NOMO-1 treated with dmso at 0.1 percent for 144 hours (cell line): Measurements from ENCODE around the gene SNRNP200.

Experiments
- DNase-seq: peaks from one replicate; lab custom pipeline; 2025; ENCODE audit not compliant: unreplicated experiment; lab: John Stamatoyannopoulos, UW

Gene SNRNP200

DNA sequence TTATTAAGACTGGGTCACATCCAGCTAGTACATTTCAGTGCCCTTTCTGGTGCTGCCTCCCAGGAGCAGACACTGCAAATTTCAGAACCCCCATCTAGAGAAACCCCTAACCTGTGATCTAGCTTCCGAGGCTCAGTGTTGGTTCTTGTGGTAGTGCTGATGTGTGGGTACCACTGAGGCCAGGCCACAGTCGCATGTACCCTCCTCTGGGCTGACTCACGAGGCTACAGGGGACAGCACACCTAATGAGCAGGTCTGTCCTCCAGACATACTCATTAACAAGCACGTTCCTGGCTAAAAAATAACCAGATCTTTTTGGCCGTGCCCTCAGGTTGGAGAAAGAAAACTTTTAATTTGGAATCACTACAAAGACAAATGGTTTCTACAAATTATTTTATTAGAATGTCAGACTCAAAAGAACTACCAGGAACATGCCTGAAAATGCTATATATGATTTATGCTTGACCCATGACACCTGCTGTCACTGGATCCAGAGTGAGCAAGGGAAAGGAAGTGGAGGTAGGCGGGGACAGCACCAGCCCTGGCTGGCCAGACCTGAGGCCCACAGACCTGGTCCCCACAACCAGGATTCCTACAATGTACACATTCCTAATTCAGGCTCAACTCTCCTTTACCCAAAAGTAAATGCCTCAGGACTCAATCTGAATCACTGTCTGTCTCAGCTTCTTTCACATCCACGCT is 30.8 kb downstream of the SNRNP200 start:
- DNase-seq, result no peak

DNA sequence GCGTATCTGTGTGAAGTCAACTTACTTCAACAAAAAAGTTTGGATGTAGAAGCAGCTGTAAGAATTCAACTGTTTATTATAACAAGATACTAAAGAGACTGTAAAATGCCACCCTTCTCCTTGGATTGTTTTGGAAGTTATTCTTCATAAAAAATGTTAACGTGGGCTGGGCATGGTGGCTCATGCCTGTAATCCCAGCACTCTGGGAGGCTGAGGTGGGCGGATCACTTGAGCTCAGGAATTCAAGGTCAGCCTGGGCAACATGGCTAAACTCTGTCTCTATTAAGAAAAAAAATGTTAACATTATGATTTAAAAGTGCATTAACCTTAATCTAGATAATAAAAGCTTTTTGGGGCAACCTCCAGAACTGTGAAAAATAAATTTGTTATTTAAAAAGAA is 31.6 kb downstream of the SNRNP200 start:
- no peak for DNase-seq

DNA sequence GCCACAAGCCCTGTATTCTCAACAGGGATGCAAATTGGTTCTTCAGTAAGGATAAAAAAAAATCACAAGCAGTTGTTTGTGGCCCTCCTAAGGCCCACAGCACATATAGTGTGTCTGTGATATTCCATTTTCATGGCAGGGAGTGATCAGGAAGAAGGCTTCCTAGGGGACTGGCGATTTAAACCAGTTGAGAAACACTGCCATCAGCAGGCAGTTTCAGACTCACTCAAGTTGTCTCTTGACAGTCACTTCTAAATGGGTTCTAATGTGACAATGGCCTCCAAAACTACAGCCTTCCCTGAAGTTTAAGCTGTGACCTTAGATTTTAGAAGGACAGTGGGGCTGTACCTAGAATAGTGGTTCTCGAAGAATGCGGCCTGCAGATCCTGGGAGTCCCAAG is 33.4 kb downstream of the SNRNP200 start:
- no peak for DNase-seq

GRCh38 chr2:96267159-96267971 is 38.0 kb downstream of the SNRNP200 start:
- peak; percentile 16 for DNase-seq

- DNase-seq, result peak; percentile 98
These were observed 39.3 kb downstream of the SNRNP200 start, which contains the start of the genes CIAO1 and TMEM127 for GRCh38 chr2:96265840-96266679. CIAO1 (plus strand) TSS chr2:96266225; CDS start chr2:96266351, 126 bp downstream. TMEM127 (minus strand) TSS chr2:96265997; CDS start chr2:96265381, 616 bp downstream.

GRCh38 chr2:96265349-96265839 is 40.0 kb downstream of the SNRNP200 start:
- no peak for DNase-seq

GRCh38 chr2:96264656-96265348 is 40.5 kb downstream of the SNRNP200 start:
- peak; percentile 52 for DNase-seq

DNA sequence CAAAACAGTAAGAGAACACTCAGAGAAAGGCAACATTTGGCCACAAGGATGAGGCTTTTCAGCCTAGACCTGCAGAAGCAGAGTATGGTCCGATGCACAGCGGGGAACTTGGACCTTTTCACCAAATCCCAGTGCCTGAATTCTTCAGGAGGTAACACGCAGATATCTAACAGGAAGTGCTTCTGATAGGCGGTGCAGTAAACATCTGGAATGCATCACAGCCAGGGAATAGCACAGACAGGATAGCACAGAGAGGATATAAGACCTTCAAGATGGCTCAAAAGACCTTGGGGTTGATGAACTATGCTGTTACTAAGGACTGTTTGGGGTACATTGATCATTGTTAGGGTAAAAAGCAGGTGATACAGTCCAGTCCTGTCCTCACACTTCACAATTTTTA is 41.3 kb downstream of the SNRNP200 start:
- DNase-seq, result no peak

- no peak for DNase-seq
These were observed 43.0 kb downstream of the SNRNP200 start for GRCh38 chr2:96262306-96262705.

- no peak for DNase-seq
These were observed 43.9 kb downstream of the SNRNP200 start for GRCh38 chr2:96261328-96262003.

GRCh38 chr2:96260387-96261260 is 44.7 kb downstream of the SNRNP200 start:
- peak; percentile 75 for DNase-seq

DNA sequence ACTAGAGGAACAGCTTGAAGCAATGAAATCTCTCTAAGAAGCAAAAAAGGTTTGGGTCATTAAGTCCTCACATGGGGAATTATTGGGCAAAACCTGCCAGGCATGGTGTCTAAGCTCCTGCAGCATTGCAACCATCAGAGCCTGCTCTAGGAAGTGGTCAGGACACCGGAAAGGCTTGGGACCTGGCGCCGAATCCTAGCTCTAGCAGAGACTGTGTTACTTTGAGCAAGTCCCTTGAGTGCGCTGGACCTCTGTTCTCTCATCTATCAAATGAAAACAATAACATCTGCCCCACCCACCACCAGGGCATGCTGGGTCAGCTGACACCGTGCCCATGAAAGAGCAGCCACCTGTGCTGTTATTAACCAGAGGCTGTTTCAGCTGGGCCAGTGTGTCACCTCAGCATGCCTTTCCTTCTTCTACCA is 45.8 kb downstream of the SNRNP200 start:
- no peak for DNase-seq

DNA sequence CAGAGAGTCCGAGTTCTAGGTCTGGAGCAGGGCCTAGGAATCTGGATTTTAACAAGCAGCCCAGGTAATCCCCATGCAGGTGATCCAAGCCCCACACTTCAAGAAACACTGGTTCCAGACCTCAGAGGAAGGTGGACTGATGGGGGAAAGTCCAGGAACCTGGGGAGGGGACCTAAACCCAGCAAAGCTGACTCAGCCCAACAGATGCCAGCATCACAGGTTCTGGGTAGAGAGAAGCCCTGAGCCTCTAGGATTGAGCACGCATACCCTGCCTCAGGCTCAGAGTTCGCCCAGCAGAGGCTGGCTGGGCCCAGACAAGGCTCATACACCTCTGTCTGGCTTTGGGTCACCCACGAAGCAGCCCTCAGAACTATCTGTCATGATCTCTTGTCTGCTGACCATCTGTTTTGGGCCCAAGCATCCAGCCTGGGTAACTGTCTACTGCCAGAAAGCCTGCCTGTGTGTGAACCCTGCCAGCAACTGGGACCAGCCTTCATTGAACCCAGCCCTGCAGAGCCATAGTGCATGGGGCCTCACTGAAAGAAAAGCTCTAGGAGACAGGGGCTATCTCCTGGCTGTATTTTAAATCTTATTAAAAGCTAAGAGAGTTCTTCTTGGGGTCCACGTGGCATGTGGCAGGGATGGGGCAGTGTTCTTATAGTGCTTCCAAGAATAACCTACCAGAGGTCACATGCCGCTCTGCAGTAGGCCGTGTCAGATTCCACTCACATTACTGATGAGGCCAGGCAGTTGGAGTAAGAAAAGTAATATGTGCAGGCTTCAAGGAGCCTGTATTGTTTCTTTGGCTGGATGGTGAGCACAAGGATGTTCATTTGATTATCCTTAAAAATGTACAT is 47.0 kb downstream of the SNRNP200 start:
- DNase-seq, result no peak

GRCh38 chr2:96257744-96258143 is 47.6 kb downstream of the SNRNP200 start:
- DNase-seq, result peak; percentile 67

- DNase-seq, result peak; percentile 7
These were observed 48.7 kb downstream of the SNRNP200 start for GRCh38 chr2:96256611-96257113.

DNA sequence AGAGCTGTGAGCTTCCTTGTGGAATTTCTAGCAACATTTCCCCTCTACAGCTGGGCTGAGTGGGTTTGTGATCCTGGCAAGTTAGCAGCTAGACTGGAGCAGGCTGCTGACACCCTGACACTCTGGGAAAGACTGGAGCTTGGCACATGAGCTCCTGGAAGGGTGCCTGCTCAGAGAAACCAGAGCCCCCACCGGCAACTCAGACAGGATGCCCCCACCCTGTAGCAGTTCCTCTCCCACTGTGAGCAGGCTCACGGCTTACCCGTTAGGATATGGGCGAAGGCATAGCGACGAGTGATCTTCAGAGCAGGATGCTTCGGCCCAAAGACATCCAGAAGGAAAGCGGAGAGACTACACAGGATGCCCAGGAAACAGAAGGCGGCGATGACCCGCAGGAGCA is 50.8 kb downstream of the SNRNP200 start:
- no peak for DNase-seq

GRCh38 chr2:96253006-96253405 is 52.3 kb downstream of the SNRNP200 start:
- no peak for DNase-seq

DNA sequence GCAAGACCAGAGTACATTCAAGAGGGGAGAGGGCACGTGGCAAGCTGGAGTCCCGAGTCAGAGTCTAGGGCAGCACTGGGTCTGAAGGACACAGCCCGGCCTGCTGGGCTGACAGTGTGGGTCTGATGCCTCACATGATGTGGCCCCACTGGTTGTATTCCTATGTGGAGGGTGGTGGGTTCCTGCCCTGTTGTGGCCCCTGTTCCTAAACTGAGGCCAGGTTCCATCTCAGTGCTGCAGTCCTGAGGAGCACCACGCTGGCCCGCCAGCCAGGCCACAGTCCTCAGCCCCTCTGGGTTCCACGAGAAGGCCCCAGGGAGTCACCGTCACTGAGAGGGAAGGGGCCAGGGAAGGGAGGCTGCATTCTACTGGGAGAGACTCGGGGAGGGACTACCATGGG is 52.8 kb downstream of the SNRNP200 start:
- no peak for DNase-seq
